ENCODE data around the gene HOXC10. TPM values are rescaled to one million over a fixed set of nuclear protein-coding genes. Genes with fewer than 3 reads are reported as not detected.

HOXC10 gene
- total RNA-seq, 1 donor from 2014 or later: not detected

DNA sequence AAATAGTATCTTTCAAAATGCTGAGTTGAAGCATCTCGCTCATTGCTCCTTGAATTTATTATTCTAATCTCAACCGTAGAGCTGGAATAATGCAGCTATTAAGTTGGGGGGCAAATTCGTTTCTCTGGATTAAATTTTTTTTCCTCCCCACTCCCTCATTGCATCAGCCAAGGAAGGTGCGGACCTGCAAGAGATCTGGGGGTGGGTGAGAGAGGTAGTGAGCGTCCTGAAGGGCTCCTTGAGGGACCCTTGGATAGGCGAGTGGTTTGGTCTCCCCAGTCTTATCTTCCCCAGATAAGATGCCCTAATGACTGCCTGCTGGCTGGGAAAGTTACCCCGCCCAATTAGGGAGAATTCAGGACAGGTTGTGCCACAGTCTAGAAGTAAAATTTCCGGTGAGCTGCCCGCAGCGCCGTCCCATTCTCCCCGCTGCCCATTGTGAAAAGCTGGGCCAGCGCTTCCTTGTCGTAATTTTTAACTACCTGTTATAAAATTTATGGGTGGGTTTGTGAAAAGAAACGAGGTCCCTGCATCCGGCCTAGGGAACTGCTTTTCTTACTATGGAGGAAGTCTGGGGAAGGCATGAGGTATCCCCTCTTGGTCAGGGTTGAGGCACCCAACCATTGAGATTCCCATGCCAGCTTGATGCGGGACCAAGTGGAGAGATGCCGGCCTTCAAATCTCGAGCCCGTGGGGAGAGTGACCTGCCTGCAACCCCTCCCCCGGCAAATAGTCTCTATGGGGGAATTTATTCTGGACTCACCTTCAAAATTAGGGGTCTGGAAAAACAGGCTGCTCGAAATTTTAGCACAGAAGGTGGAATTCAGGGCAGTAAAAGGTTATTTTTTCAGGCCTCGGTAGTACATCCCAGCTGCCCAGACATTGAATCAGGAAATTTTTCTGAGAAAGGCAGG, 30.3 kb downstream of the HOXC10 start:
- H3K4me1 Mint-ChIP-seq (ENCODE audit: low read depth, unreplicated experiment): peaks cover 9% of the 10 kb centered on the region
- no peak overlapping the region for H3K27ac Mint-ChIP-seq (ENCODE audit: unreplicated experiment)
- peaks cover 6% of the 10 kb centered on the region for H3K9me3 Mint-ChIP-seq (ENCODE audit: unreplicated experiment)
- no peak for DNase-seq
- H3K4me3 Mint-ChIP-seq (ENCODE audit: unreplicated experiment): no peak overlapping the region
- TF ChIP-seq, protein P1, sequence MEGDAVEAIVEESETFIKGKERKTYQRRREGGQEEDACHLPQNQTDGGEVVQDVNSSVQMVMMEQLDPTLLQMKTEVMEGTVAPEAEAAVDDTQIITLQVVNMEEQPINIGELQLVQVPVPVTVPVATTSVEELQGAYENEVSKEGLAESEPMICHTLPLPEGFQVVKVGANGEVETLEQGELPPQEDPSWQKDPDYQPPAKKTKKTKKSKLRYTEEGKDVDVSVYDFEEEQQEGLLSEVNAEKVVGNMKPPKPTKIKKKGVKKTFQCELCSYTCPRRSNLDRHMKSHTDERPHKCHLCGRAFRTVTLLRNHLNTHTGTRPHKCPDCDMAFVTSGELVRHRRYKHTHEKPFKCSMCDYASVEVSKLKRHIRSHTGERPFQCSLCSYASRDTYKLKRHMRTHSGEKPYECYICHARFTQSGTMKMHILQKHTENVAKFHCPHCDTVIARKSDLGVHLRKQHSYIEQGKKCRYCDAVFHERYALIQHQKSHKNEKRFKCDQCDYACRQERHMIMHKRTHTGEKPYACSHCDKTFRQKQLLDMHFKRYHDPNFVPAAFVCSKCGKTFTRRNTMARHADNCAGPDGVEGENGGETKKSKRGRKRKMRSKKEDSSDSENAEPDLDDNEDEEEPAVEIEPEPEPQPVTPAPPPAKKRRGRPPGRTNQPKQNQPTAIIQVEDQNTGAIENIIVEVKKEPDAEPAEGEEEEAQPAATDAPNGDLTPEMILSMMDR (IDR thresholded peaks at IDR 0.05; ENCODE audit: partially characterized antibody, unreplicated experiment): no peak
- H3K36me3 Mint-ChIP-seq (ENCODE audit: unreplicated experiment): no peaks in the 10 kb centered on the region
- peaks cover 53% of the 10 kb centered on the region for H3K27me3 Mint-ChIP-seq (ENCODE audit: unreplicated experiment)

DNA sequence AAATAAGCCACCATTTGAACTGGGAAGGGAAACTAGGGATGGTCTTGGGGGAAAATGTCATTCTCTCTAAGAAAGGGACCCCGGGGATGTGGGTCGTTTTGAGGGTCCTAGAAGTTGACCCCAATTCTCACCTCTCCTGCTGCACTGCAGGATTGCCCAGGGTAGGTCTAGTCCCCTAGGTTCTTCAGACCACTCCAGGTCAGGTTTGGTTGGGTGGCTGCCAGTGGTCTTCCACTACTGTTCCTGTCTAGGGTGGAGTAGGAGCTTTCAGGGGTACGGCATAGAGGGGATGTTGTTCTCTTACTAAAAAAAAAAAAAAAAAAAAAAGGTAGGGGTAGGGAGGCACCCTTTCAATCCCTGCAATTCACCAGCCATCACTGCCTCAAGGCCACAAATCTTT, 31.1 kb downstream of the HOXC10 start:
- H3K27me3 Mint-ChIP-seq (ENCODE audit: unreplicated experiment): peaks cover 55% of the 10 kb centered on the region
- TF ChIP-seq, protein P1 (IDR thresholded peaks at IDR 0.05; ENCODE audit: partially characterized antibody, unreplicated experiment): no peak
- H3K4me1 Mint-ChIP-seq (ENCODE audit: low read depth, unreplicated experiment): peaks cover 9% of the 10 kb centered on the region
- no peak for DNase-seq
- H3K4me3 Mint-ChIP-seq (ENCODE audit: unreplicated experiment): no peak overlapping the region
- H3K9me3 Mint-ChIP-seq (ENCODE audit: unreplicated experiment): peaks cover 6% of the 10 kb centered on the region
- no peaks in the 10 kb centered on the region for H3K36me3 Mint-ChIP-seq (ENCODE audit: unreplicated experiment)
- H3K27ac Mint-ChIP-seq (ENCODE audit: unreplicated experiment): no peak overlapping the region

DNA sequence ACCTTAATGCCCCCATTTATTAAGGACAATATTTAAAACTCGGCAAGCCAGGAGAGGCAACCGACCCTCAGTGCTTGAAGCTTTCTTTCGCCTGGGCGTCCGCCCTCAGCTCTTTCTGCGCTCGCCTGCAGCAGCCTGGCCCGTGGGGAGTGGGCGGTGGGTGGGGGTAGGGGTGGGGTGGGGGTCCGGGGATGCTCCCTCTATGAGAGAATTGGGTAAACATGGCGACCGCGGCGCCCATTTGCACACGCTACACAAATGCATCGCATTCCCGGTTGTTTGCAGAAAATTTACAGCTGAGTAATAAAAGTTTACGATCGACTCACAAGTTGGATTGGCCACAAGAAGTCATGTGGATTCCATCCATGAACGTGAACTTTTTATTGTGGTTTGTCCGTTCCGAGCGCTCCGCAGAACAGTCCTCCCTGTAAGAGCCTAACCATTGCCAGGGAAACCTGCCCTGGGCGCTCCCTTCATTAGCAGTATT, 31.6 kb downstream of the HOXC10 start:
- H3K27me3 Mint-ChIP-seq (ENCODE audit: unreplicated experiment): peaks cover 55% of the 10 kb centered on the region
- H3K4me1 Mint-ChIP-seq (ENCODE audit: low read depth, unreplicated experiment): peaks cover 9% of the 10 kb centered on the region
- H3K36me3 Mint-ChIP-seq (ENCODE audit: unreplicated experiment): no peaks in the 10 kb centered on the region
- H3K4me3 Mint-ChIP-seq (ENCODE audit: unreplicated experiment): no peak overlapping the region
- DNase-seq: no peak
- H3K9me3 Mint-ChIP-seq (ENCODE audit: unreplicated experiment): peaks cover 6% of the 10 kb centered on the region
- TF ChIP-seq, protein P1 (IDR thresholded peaks at IDR 0.05; ENCODE audit: partially characterized antibody, unreplicated experiment): no peak
- no peak overlapping the region for H3K27ac Mint-ChIP-seq (ENCODE audit: unreplicated experiment)

DNA sequence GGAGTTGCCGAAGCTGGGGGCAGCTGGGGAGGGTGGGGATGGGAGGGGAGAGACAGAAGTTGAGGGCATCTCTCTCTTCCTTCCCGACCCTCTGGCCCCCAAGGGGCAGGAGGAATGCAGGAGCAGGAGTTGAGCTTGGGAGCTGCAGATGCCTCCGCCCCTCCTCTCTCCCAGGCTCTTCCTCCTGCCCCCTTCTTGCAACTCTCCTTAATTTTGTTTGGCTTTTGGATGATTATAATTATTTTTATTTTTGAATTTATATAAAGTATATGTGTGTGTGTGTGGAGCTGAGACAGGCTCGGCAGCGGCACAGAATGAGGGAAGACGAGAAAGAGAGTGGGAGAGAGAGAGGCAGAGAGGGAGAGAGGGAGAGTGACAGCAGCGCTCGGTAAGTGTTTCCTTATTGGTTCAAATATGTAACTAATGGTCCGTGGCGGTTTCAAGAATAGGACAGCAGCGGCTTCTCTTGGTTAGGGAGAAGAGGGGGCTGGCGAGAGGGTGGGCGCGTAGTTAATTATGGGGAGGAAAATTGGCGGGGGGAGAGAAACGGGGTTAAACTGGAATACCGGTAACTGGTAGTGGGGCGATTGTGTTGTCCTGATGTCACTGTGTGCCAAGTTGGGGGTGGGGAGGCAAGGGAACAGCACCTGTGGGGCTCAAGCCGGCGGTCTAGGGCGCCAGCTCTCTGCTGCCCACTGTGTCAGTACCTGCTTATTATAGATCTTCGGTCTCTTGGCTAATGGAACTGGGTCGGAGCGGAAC, 32.3 kb downstream of the HOXC10 start:
- H3K9me3 Mint-ChIP-seq (ENCODE audit: unreplicated experiment): peaks cover 4% of the 10 kb centered on the region
- H3K36me3 Mint-ChIP-seq (ENCODE audit: unreplicated experiment): no peaks in the 10 kb centered on the region
- H3K4me1 Mint-ChIP-seq (ENCODE audit: low read depth, unreplicated experiment): peaks cover 9% of the 10 kb centered on the region
- TF ChIP-seq, protein P1 (IDR thresholded peaks at IDR 0.05; ENCODE audit: partially characterized antibody, unreplicated experiment): no peak
- H3K27ac Mint-ChIP-seq (ENCODE audit: unreplicated experiment): no peak overlapping the region
- DNase-seq: no peak
- peak overlapping the region; percentile 88 for H3K4me3 Mint-ChIP-seq (ENCODE audit: unreplicated experiment)
- H3K27me3 Mint-ChIP-seq (ENCODE audit: unreplicated experiment): peaks cover 53% of the 10 kb centered on the region

All from glutamatergic neuron (in vitro differentiated cells).